ENCODE data around the gene PACC1. TPM values are rescaled to one million over a fixed set of nuclear protein-coding genes. Genes with fewer than 3 reads are reported as not detected.

The PACC1 gene
- total RNA-seq, 1 experiment from 2014 or later: 27.7 TPM

DNA sequence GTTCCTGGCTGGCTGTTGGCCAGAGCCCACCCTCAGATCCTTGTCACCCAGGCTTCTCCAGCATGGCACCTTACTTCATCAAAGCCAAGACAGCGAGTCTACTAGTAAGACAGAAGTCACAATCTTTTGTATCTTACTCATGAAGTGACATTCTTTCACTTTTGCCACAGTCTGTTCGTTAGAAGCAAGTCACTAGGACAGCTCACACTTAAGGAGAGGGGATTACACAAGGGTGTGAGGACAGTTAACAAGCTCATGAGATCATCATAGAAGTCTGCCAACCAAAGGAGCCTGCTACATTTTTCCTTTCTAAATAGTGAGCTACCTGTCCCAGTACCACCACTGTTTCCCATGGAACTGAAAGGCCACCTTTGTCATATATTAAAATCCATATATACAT lies 61.5 kb downstream of the PACC1 start:
- Histone ChIP-seq H3K9me3 (ENCODE audit: insufficient read depth, low read depth) (no peaks in the 10 kb centered on the region), H3K4me3 (no peak overlapping the region), H4K20me1 (ENCODE audit: insufficient read depth) (0 out of 2 replicates have a peak, but pooled peaks cover 3% of the 10 kb centered on the region), H3K79me2 (ENCODE audit: low read depth) (no peaks in the 10 kb centered on the region), H3K4me1 (replicated peaks; ENCODE audit: insufficient read depth) (no peaks in the 10 kb centered on the region), H3K36me3 (ENCODE audit: low read depth) (peaks cover 12% of the 10 kb centered on the region; the same call in 1 of the 2 replicates), H3K27me3 (ENCODE audit: insufficient read depth, low read depth) (no peaks in the 10 kb centered on the region), H3F3A (ENCODE audit: insufficient read depth, low read depth) (peaks cover 6% of the 10 kb centered on the region; the same call in 1 of the 2 replicates), H2AFZ (no peak overlapping the region), H3K4me2 (no peak overlapping the region), H3K27ac (no peak overlapping the region), H3K9me2 (ENCODE audit: insufficient read depth) (no peaks in the 10 kb centered on the region)
- CTCF ChIA-PET: interaction anchor here (0.7 kb wide), 1 partner anchor 289 kb away, joined by 4 read pairs; no protein-coding TSS in a partner anchor
- intact Hi-C loops (cut with micrococcal nuclease; ENCODE audit: unreplicated experiment): no loop called here
- POLR2A ChIA-PET (ENCODE audit: unreplicated experiment): no interaction called here
- no TSS peak for BruUV-seq (replicated peaks)
- DNase-seq: no peak
- TF ChIP-seq, protein P1, sequence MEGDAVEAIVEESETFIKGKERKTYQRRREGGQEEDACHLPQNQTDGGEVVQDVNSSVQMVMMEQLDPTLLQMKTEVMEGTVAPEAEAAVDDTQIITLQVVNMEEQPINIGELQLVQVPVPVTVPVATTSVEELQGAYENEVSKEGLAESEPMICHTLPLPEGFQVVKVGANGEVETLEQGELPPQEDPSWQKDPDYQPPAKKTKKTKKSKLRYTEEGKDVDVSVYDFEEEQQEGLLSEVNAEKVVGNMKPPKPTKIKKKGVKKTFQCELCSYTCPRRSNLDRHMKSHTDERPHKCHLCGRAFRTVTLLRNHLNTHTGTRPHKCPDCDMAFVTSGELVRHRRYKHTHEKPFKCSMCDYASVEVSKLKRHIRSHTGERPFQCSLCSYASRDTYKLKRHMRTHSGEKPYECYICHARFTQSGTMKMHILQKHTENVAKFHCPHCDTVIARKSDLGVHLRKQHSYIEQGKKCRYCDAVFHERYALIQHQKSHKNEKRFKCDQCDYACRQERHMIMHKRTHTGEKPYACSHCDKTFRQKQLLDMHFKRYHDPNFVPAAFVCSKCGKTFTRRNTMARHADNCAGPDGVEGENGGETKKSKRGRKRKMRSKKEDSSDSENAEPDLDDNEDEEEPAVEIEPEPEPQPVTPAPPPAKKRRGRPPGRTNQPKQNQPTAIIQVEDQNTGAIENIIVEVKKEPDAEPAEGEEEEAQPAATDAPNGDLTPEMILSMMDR (conservative IDR thresholded peaks at IDR 0.05): no peak
- TF ChIP-seq EZH2 (IDR thresholded peaks at IDR 0.05; ENCODE audit: low read depth): no peak

DNA sequence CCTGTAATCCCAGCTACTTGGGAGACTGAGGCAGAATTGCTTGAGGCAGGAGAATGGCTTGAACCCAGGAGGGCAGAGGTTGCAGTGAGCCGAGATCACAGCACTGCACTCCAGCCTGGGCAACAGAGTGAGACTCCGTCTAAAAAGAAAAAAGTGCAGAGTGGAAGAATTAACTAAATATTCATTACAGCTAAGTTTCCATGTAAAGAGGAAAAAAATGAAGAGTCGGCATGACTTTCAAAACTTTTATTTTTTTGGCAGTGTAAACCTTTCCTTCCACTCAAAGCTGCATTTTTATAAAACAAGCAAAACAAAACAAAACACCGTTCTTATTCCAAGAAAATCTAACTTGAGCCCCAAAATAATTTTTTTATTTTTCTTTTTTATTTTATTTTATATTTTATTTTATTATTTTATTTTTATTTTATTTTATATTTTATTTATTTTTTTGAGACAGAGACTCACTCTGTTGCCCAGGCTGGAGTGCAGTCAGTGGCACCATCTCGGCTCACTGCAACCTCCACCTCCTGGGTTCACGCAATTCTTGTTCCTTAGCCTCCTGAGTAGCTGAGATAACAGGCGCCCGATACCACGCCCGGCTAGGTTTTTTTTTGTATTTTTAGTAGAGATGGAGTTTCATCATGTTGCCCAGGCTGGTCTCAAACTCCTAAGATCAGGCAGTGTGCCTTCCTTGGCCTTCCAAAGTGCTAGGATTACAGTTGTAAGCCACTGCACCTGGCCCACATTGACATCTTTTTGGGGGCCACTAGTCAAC lies 62.9 kb downstream of the PACC1 start:
- Histone ChIP-seq H3K4me2 (no peak overlapping the region), H3K79me2 (ENCODE audit: low read depth) (no peaks in the 10 kb centered on the region), H2AFZ (no peak overlapping the region), H3F3A (ENCODE audit: insufficient read depth, low read depth) (peaks cover 7% of the 10 kb centered on the region; the same call in 1 of the 2 replicates), H3K9me3 (ENCODE audit: insufficient read depth, low read depth) (no peaks in the 10 kb centered on the region), H3K27ac (no peak overlapping the region), H4K20me1 (ENCODE audit: insufficient read depth) (0 out of 2 replicates have a peak, but pooled peaks cover 3% of the 10 kb centered on the region), H3K4me3 (no peak overlapping the region), H3K36me3 (ENCODE audit: low read depth) (peaks cover 12% of the 10 kb centered on the region; the same call in 1 of the 2 replicates), H3K4me1 (replicated peaks; ENCODE audit: insufficient read depth) (no peaks in the 10 kb centered on the region), H3K27me3 (ENCODE audit: insufficient read depth, low read depth) (no peaks in the 10 kb centered on the region), H3K9me2 (ENCODE audit: insufficient read depth) (no peaks in the 10 kb centered on the region)
- no peak for DNase-seq
- ChIA-PET POLR2A (ENCODE audit: unreplicated experiment) (no interaction called here), CTCF (no interaction called here)
- intact Hi-C loops (cut with micrococcal nuclease; ENCODE audit: unreplicated experiment): no loop called here
- TF ChIP-seq EZH2 (IDR thresholded peaks at IDR 0.05; ENCODE audit: low read depth): no peak
- TF ChIP-seq, protein P1 (conservative IDR thresholded peaks at IDR 0.05): no peak
- BruUV-seq (replicated peaks): no TSS peak

DNA sequence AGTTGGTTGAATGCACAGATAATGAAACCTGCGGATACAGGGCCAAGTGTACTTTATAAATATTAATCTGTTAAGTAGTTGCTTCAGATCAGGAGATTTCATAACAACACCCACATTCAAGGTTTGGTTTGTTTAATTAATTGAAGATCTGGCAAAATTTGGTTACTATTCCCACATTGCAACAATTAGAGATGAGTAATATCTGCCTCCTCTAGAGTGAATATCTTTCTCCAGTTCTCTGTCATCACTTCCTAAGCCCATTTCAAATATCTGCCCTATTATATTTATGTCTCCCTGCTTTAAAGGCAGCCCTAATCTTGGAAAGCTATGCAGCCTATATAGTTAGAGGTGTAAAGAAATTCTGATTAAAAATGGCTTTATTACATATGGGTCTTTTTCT lies 68.1 kb downstream of the PACC1 start:
- intact Hi-C loops (cut with micrococcal nuclease; ENCODE audit: unreplicated experiment): no loop called here
- TF ChIP-seq, protein P1 (conservative IDR thresholded peaks at IDR 0.05): no peak
- no peak for TF ChIP-seq EZH2 (IDR thresholded peaks at IDR 0.05; ENCODE audit: low read depth)
- no peaks in the 10 kb centered on the region for H3K4me1 ChIP-seq (replicated peaks; ENCODE audit: insufficient read depth)
- no peaks in the 10 kb centered on the region for H3K27me3 ChIP-seq (ENCODE audit: insufficient read depth, low read depth)
- POLR2A ChIA-PET (ENCODE audit: unreplicated experiment): no interaction called here
- DNase-seq: no peak
- no peak overlapping the region for H3K4me3 ChIP-seq
- H3F3A ChIP-seq (ENCODE audit: insufficient read depth, low read depth): peaks cover 4% of the 10 kb centered on the region; the same call in 1 of the 2 replicates
- H3K9me3 ChIP-seq (ENCODE audit: insufficient read depth, low read depth): no peaks in the 10 kb centered on the region
- peaks cover 12% of the 10 kb centered on the region; the same call in 1 of the 2 replicates for H3K36me3 ChIP-seq (ENCODE audit: low read depth)
- no peak overlapping the region for H2AFZ ChIP-seq
- no peak overlapping the region for H3K27ac ChIP-seq
- no TSS peak for BruUV-seq (replicated peaks)
- H4K20me1 ChIP-seq (ENCODE audit: insufficient read depth): peaks cover 7% of the 10 kb centered on the region; the same call in 1 of the 2 replicates
- no peaks in the 10 kb centered on the region for H3K79me2 ChIP-seq (ENCODE audit: low read depth)
- no peaks in the 10 kb centered on the region for H3K9me2 ChIP-seq (ENCODE audit: insufficient read depth)
- CTCF ChIA-PET: no interaction called here
- no peak overlapping the region for H3K4me2 ChIP-seq
